ENCODE measurements around the gene RETSAT. TPM values are rescaled to one million over a fixed set of nuclear protein-coding genes. Genes with fewer than 3 reads are reported as not detected.

The RETSAT gene
- total and polyA plus RNA-seq, 2 of the 13 experiments (the other 11 are each of a cell fraction or from before 2014, with no cell fraction given): 46.7 to 61.0 TPM

DNA sequence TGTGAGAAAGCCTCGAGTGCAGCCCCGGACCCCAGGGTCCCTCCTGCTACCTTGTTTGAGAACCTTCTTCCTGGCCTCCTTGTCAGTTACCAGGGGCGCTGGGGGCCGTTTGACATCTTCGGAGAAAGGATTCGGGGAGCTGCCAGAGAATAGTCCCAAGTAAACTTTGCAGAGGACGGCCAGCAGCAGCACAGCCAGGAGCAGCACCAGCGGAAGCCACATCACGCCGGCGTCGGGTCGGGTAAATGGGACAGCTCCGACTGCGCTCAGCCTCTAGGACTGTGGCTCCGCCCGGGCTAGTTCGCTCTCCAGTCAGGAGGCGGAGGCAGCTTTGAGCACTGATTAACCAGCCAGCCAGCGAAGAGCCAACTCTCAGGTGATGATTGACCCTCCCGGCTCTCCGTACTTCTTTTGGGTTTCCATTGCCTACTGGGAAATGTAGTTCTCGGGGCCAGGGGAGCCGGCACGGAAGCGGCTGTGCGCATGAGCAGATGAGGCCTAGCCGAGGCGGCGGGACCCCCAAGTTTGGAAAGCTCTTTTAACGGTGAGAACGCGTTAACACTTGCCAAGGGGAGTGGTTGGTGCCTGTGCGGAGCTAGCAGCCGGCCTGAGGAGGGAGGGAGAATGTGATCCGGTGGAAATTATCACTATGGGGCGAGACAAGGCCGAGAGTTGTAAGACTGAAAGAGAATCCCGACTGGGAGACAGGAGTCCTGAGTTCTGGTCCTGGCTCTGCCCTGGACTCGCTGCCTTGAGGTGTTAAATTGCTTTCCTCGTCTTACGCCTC lies at the start of gene RETSAT, which contains the start of gene ELMOD3 (continued):
- peak; percentile 84 for TF ChIP-seq ZNF317 (CRISPR knock-in tag; IDR thresholded peaks at IDR 0.05)
- peak; percentile 94; the same call in 1 of the 2 replicates for TF ChIP-seq ZNF737 (CRISPR knock-in tag; IDR thresholded peaks at IDR 0.05; ENCODE audit: borderline replicate concordance)
- TF ChIP-seq NFKBIZ (CRISPR knock-in tag; IDR thresholded peaks at IDR 0.05): no peak
- TF ChIP-seq FLYWCH1 (CRISPR knock-in tag; IDR thresholded peaks at IDR 0.05): no peak
- TF ChIP-seq ZNF678 (CRISPR knock-in tag; IDR thresholded peaks at IDR 0.05): peak; percentile 72; the same call in 1 of the 2 replicates
- TF ChIP-seq, protein P1, sequence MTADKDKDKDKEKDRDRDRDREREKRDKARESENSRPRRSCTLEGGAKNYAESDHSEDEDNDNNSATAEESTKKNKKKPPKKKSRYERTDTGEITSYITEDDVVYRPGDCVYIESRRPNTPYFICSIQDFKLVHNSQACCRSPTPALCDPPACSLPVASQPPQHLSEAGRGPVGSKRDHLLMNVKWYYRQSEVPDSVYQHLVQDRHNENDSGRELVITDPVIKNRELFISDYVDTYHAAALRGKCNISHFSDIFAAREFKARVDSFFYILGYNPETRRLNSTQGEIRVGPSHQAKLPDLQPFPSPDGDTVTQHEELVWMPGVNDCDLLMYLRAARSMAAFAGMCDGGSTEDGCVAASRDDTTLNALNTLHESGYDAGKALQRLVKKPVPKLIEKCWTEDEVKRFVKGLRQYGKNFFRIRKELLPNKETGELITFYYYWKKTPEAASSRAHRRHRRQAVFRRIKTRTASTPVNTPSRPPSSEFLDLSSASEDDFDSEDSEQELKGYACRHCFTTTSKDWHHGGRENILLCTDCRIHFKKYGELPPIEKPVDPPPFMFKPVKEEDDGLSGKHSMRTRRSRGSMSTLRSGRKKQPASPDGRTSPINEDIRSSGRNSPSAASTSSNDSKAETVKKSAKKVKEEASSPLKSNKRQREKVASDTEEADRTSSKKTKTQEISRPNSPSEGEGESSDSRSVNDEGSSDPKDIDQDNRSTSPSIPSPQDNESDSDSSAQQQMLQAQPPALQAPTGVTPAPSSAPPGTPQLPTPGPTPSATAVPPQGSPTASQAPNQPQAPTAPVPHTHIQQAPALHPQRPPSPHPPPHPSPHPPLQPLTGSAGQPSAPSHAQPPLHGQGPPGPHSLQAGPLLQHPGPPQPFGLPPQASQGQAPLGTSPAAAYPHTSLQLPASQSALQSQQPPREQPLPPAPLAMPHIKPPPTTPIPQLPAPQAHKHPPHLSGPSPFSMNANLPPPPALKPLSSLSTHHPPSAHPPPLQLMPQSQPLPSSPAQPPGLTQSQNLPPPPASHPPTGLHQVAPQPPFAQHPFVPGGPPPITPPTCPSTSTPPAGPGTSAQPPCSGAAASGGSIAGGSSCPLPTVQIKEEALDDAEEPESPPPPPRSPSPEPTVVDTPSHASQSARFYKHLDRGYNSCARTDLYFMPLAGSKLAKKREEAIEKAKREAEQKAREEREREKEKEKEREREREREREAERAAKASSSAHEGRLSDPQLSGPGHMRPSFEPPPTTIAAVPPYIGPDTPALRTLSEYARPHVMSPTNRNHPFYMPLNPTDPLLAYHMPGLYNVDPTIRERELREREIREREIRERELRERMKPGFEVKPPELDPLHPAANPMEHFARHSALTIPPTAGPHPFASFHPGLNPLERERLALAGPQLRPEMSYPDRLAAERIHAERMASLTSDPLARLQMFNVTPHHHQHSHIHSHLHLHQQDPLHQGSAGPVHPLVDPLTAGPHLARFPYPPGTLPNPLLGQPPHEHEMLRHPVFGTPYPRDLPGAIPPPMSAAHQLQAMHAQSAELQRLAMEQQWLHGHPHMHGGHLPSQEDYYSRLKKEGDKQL (CRISPR knock-in tag; IDR thresholded peaks at IDR 0.05; ENCODE audit: low read depth): 0 out of 2 replicates have a peak, but pooled peaks have one; percentile 60
- TF ChIP-seq RXRB (CRISPR knock-in tag; IDR thresholded peaks at IDR 0.05; ENCODE audit: borderline replicate concordance): peak; percentile 87
- TF ChIP-seq, protein P2, sequence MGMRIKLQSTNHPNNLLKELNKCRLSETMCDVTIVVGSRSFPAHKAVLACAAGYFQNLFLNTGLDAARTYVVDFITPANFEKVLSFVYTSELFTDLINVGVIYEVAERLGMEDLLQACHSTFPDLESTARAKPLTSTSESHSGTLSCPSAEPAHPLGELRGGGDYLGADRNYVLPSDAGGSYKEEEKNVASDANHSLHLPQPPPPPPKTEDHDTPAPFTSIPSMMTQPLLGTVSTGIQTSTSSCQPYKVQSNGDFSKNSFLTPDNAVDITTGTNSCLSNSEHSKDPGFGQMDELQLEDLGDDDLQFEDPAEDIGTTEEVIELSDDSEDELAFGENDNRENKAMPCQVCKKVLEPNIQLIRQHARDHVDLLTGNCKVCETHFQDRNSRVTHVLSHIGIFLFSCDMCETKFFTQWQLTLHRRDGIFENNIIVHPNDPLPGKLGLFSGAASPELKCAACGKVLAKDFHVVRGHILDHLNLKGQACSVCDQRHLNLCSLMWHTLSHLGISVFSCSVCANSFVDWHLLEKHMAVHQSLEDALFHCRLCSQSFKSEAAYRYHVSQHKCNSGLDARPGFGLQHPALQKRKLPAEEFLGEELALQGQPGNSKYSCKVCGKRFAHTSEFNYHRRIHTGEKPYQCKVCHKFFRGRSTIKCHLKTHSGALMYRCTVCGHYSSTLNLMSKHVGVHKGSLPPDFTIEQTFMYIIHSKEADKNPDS (CRISPR knock-in tag; IDR thresholded peaks at IDR 0.05): peak; percentile 8; the same call in 1 of the 2 replicates
- TF ChIP-seq ZNF724P (CRISPR knock-in tag; IDR thresholded peaks at IDR 0.05; ENCODE audit: borderline replicate concordance): peak; percentile 34; the same call in 1 of the 2 replicates
- no peak for TF ChIP-seq SNRNP70 (IDR thresholded peaks at IDR 0.05; ENCODE audit: low read depth, low read length)
- TF ChIP-seq ZFP36 (IDR thresholded peaks at IDR 0.05; ENCODE audit: borderline replicate concordance, low read depth, low read length, partially characterized antibody): no peak
- peak; percentile 91; the same call in 1 of the 2 replicates for TF ChIP-seq AHR (CRISPR knock-in tag; IDR thresholded peaks at IDR 0.05)
- no peak for TF ChIP-seq ZNF17 (CRISPR knock-in tag; IDR thresholded peaks at IDR 0.05)
- TF ChIP-seq, protein P3, sequence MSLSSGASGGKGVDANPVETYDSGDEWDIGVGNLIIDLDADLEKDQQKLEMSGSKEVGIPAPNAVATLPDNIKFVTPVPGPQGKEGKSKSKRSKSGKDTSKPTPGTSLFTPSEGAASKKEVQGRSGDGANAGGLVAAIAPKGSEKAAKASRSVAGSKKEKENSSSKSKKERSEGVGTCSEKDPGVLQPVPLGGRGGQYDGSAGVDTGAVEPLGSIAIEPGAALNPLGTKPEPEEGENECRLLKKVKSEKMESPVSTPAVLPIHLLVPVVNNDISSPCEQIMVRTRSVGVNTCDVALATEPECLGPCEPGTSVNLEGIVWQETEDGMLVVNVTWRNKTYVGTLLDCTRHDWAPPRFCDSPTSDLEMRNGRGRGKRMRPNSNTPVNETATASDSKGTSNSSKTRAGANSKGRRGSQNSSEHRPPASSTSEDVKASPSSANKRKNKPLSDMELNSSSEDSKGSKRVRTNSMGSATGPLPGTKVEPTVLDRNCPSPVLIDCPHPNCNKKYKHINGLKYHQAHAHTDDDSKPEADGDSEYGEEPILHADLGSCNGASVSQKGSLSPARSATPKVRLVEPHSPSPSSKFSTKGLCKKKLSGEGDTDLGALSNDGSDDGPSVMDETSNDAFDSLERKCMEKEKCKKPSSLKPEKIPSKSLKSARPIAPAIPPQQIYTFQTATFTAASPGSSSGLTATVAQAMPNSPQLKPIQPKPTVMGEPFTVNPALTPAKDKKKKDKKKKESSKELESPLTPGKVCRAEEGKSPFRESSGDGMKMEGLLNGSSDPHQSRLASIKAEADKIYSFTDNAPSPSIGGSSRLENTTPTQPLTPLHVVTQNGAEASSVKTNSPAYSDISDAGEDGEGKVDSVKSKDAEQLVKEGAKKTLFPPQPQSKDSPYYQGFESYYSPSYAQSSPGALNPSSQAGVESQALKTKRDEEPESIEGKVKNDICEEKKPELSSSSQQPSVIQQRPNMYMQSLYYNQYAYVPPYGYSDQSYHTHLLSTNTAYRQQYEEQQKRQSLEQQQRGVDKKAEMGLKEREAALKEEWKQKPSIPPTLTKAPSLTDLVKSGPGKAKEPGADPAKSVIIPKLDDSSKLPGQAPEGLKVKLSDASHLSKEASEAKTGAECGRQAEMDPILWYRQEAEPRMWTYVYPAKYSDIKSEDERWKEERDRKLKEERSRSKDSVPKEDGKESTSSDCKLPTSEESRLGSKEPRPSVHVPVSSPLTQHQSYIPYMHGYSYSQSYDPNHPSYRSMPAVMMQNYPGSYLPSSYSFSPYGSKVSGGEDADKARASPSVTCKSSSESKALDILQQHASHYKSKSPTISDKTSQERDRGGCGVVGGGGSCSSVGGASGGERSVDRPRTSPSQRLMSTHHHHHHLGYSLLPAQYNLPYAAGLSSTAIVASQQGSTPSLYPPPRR (CRISPR knock-in tag; IDR thresholded peaks at IDR 0.05; ENCODE audit: borderline replicate concordance): peak; percentile 87
- TF ChIP-seq ZSCAN20 (CRISPR knock-in tag; IDR thresholded peaks at IDR 0.05; ENCODE audit: borderline replicate concordance): peak; percentile 82; the same call in 1 of the 2 replicates
- peak; percentile 86 for TF ChIP-seq MED1 (CRISPR knock-in tag; IDR thresholded peaks at IDR 0.05)

All from HepG2 (cell line).